ENCODE data around the gene CPLX4.

CPLX4 gene, protein sequence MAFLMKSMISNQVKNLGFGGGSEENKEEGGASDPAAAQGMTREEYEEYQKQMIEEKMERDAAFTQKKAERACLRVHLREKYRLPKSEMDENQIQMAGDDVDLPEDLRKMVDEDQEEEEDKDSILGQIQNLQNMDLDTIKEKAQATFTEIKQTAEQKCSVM

DNA sequence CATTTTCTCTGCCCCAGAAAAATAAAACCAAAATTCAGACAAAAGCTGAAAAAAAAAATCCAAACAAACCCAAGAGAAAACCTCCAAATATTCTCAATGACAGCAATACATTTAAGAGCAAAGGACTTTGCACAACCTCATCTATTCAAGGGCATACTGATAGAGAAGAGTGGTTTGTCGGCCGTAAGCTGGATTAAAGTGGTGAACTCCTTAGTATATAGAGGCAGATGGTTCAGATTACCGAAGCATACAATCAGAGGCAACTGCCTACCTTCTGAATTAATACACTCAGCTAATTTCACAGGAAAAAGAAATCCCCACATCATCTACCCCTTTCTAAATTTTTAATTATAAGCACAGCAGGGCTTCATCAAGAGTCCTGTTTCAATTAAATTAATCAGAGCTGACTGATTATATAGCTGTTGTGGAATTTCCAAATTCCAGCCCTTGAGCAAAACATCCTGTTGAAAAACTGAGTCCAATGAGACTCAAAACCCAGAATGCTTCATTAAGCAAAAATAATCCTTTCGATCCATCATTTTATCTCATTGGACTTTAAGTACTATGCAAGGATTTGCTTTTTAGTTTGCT, at the start of gene CPLX4:
Gene CPLX4, minus strand, starts transcription at position 190 of the 591 bp plus-strand sequence. Its CDS starts 187 bp downstream, at position 3.
- FAIRE-seq: no peak

DNA sequence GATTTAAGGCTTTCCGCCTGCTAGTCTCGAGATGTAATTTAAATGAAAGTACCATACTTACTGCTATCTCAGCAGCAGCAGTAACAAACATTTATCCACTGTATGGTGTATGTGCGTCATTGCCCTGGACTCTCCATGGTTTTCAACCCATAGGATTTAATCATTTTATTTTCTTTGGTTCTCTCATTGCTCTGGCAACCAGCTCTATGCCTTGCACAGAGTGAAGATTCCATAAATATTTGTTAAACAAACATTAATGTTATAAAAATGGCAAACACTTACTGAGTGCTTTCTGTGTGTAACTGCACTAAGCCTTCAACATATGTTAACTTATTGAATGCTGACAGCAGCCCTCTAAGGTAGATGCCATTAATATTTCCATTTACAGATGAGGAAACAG, 41.9 kb upstream of the CPLX4 start:
- no peak for FAIRE-seq

DNA sequence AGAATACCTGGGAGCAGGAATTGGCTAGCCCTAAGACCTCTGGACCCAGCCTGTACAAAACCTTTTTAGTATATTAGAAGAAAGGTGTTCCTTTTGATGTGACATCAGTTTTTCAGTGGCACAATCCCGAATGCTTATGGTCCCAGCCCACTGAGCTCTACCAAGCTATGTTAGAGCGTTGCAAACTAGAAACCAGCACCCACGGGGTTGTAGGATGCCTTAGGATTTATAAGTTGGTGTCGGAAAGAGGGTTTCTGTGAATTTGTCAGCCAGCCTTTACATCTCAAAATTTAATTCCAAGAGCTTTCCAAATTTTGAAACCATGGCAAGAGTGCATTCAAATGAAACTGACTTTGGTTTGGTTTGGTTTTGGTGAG, 41.1 kb upstream of the CPLX4 start:
- no peak for FAIRE-seq

DNA sequence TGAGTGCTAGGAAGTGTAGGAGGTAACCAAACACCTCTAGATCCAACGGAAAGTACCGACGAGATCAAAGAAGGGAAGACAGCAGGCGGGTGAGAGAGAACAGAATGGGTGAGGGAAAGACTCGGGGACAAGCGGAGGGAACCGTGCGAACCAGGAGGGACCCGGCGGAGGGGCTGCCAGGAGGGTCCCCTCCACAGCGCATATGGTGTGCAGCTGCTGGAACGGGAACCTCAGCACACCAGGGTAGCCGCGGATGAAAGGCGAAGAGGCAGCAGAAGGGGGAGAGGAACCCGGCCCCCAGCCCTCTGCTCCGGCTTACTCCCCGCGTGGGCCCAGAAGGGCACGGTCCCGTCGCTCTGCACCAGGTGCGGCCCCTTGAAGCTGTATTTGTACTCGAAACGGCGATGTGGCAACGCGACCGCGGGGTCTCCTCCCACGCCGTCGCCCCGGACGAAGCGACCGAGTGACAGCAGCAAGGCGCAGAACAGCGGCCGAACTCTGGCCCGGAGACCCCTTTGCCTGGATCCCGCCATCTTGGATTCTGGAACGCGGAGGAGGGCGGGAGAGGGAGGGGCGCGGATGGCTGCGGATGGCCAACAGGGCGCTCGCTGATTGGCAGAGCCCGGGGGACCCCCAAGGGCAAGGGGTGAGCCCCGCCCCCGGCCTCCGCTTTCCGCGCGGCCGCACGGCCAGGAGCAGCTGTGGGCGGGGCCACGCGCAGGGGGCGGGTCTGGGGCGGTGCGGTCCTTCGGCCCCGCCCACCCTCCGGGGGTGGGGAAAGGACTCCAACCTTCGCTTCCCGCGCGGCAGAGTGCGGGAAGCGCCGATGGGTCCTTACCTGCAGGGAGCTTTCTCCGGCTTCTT, 40.5 kb upstream of the CPLX4 start, which contains the start of gene LMAN1:
Gene LMAN1, minus strand, starts transcription at position 554 of the 864 bp plus-strand sequence. Its CDS starts 21 bp downstream, at position 533.
- no peak for FAIRE-seq

DNA sequence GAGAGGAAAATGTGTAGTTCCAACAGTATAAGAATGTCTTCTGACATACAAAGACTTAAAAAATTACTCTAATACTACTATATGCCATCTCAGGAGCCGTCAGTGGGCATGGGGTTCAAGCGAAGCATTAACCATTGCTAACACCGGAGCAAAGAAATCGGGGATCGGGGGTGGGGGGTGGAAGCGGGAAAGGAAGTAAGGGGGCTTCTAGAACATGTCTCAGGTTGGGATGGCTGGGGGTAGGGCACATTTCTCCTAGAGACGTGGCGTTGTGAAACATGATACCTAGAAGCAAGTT, 39.9 kb upstream of the CPLX4 start:
- no peak for FAIRE-seq

DNA sequence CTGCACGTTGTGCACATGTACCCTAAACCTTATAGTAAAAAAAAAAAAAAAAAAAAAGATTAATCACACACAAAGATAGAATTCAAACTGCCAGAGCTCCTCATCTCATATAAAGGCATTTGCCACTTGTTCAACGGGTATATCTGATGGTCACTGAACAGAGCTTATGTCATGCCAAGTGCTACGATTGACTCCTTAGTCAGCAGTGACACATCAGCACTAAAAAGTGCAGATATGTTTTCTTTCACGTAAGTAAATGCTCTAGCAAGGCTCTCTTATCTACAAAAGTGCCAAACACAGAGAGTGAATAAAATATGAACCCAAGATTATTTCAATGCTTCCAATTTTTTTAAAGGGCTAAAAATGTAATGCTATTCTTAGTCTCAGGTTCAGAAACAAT, 39.5 kb upstream of the CPLX4 start:
- FAIRE-seq: peak; percentile 23

DNA sequence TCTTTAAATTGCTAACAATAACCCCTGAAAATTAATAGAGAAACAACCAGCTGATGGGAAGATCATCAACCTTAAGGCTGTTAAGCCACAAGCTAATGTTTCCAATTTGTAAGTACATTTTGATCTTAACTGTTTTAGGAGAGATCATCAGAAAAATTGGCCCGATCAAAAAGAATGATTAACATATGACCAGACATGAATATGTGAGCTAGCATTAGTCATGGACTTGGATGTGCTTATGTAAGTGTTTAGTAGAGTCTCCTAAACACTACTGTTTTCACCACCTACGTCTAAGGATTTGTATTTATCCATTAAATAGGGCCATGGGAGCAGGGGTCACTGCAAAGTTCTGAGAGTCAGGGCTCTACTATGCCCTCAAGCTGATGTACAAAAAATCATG, 36.3 kb upstream of the CPLX4 start:
- FAIRE-seq: no peak

DNA sequence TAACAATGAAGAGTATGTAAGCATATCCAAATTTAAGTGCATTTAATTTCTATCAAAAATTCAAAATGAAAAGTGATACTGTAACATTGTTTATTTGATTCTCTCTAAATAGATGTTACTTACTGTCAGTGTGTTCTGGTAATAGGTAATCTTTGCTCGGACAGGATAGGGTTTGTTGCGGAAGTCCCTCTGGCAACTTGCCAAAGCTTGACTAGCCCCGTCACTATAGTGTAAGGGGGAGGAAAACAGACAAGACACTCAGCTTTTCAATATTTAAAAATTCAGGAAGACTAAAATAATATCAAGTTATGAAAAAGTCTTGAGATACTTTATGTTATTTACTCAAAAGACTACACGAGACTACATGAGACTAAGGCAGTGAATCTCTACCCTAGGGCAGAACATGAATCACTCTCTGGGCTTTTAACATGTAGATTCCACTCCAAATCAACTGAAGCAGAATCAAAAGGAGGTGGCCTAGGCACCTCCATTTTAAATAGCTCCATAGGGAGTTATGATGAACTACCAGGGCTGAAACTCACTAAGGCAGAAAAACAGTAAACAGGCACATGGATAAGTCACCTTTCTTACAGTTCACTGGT, 34.7 kb upstream of the CPLX4 start:
- FAIRE-seq: no peak

DNA sequence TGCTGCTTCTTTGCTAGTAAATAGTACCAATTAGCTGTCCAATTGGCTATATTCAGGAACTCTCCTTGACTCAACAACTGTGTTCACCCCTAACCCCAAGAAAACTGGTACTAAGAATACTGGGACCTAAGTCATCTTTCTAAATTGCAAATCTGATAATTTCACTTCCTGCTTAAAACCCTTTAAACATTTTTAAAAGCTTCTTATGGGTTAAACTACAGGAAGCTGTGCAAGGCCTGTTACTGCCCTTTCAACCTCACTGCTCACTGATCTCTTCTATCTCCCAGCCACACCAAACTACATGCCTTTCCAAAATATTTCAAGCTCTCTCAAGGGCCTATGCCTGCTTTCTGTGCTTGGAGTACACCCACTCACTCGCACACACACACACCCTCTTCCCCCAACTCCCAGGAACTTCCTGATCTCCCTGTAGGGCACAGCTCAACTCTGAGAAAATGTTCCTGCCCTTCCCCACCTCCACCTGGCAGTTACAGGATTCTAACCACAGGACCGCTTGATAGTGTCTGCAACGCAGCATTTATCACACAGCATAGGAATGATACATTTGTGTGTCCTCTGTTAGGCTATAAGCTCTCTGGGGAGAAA, 33.9 kb upstream of the CPLX4 start:
- FAIRE-seq: no peak

DNA sequence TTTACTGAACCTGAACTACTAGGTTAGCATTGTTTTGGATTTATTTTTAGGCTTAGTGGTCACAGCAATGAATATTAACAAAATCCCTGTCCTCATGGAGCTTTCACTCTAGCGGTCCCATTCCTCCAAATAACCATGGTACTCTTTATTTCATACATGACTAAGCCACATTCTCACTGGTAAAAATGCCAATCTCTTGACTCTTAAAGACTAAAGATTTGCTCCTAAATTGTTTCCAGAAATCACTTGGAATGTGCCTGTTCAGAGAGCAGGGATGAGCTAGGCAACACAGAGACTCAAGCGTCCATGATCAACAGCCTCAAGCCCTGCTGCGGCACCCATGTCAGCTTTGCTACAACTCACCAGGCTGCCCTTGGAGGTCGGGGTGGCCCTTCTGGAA, 27.1 kb upstream of the CPLX4 start:
- FAIRE-seq: no peak

DNA sequence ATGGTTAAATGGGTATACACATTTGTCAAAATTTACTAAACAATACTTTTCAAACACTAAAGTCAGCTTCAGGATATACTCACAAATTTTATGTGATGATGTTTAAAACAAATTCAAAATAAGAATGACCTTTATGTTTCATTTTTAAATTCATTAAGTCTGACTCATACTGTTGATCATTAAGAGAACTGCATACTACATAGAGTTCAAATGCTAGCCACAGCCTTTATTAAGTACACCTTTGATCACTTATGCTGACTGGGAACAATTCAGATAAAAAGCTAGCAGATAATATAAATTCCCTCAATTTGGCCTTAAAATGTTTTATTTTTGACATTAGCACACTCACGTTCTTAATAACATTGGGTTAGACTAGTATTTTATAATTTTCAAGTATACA, 26.5 kb upstream of the CPLX4 start:
- no peak for FAIRE-seq

DNA sequence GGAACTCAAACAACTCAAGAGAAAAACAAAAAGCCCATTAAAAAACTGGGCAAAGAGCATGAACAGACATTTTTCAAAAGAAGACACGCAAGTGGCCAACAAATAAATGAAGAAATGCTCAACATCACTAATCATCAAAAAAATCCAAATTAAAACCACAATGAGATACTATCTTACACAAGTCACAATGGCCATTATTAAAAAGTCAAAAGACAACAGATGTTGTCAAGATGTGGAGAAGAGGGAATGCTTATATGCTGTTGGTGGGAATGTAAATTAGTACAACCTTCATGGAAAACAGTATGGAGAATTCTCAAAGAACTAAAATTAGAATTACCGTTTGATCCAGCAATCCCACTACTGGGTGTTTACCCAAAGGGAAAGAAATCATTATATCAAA, 25.5 kb upstream of the CPLX4 start:
- FAIRE-seq: peak; percentile 21

DNA sequence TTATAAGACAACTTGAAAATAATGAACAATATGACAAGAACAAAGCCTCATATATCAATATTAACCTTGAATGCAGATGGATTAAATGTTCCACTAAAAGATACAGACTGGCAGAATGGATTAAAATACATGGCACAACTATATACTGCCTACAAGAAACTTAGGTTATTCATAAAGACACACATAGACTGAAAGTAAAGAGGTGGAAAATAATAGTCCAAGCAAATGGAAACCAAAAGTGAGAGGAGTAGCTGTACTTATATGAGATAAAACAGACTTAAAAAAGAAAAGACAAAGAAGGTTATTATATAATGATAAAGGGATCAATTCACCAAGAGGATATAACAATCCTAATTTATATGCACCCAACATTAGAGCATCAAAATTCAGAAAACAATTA, 22.4 kb upstream of the CPLX4 start:
- no peak for FAIRE-seq

DNA sequence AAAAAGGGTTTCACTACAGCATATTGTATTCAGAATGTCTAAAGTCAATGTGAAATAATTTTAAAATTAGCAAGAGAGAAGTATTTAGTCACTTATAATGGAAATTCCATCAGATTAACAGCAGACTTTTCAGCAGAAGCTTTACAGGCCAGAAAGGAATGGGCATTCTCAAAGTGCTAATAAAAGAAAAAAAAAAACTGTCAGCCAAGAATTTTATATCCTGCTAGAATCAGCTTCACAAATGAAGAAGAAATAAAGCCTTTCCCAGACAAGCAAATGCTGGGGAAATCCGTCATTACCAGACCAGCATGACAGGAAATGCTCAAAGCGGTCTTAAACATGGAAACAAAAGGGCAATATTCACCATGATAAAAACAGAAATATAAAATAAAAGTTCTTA, 21.9 kb upstream of the CPLX4 start:
- FAIRE-seq: no peak

DNA sequence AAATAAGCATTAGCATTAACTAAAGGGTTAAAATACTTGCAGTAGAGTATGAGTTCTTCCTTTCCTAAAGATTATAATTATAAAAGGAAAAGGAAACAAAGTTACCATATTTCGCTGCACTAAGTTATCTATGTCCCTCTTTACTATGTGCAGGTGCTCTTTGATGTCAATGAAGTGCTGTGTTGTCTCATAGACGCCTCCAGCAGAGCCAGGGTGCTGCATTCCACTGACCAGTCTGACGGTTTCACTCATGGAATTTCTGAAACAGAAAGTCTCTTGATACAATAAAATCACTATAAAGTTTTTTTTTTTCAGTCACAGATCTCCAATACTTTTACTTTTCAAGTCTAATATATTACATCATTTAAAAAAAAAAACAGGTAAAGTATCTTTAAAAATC, 14.5 kb upstream of the CPLX4 start:
- no peak for FAIRE-seq

DNA sequence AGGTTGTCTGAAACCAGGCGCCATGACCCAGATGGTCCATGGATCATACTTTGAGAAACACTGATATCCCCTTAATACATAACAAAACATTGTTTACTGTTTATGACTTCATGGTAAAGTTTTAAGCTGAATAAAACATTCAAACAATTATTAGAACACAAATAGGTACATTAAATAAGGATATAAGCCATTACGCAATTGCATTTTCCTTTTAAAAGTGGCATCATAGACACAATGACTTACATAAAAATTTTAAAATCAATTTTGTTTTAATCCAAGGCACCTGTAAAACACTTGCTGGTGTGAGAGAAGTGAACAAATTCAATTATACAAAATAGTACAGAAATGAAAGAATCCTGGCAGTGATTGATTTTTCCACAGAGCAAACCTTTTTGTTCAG, 10.2 kb upstream of the CPLX4 start:
- FAIRE-seq: no peak

DNA sequence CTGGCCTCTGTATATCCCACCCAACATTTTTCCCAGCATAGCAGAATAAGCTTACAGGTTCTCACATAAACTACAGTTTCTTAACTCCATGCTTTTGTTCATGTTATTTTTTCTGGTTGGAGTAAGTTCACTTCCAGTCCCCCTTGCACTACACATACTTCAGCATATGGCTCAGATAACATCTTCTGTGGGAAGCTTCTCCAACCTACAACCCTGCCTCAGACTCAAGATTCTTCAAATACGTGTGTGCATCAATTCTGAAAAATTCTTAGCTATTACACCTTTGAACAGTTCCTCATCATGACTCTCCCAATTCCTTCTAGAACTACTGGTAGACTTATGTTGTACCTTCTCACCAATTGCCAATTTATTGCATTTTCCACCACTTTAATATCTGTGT, 7.5 kb upstream of the CPLX4 start:
- no peak for FAIRE-seq

DNA sequence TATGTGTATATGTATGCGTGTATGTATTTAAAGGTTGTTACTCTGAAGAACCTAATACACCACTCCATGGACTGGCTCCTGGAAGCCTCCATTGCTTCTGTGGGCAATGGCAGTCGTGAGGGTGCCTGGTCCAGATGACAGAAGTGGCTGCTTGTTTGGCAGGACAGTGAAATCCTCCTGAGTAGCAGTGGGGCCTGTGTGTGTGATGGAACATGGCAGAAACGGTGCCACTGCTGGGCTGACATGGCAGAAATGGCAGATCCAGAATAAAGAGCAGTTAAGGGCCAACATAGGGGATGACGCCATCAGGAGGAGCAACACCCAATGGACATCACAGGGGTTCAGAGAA, 6.1 kb upstream of the CPLX4 start:
- no peak for FAIRE-seq

DNA sequence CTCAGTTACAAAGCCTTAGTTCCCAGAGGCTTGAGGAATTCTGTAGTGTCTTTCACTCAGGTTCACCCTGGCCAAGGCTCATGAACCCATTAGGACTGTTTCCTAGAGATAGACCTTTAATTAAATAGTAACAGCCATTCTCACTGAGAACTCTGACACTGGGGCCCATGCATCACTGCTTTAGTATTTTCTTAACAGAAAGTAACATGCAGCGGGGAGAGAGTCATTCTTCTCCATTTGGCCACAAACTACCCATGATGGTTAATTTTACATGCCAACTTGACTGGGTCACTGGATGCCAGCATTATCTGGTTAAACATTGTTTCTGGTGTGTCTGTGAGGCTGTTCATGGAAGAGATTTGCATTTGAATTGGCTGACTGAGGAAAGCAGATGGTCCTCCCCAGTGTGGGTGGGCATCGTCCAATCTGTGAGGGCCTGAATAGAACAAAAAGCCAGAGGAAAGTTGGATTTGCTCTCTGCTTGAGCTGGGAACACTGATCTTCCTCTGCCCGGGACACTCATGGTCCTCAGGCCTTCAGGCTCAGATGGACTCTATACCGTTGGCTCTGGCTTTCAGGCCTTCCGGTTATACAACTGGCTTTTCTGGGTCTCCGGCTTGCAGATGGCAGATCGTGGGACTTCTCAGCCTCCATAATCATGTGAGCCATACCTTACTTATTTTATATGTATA, 5.6 kb upstream of the CPLX4 start:
- FAIRE-seq: no peak

DNA sequence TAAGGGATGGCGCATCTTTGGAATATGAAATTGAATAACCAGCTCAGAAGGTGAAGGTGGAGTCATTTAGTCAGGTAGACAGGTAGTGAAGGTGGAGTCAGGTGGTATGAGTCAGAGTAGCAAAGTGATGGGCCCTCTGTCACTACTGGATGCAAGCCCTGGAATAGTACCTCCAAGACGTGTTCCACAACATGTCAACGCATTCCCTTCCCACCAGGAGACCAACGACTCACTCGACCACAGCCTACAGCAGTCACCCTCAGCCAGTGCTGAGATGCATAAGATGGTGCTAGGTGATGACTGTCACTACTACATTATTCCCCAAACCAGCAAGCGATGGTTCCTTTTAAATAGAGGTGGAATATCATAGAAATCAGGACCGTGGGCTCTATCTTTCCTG, 6.8 kb downstream of the CPLX4 start:
- no peak for FAIRE-seq

DNA sequence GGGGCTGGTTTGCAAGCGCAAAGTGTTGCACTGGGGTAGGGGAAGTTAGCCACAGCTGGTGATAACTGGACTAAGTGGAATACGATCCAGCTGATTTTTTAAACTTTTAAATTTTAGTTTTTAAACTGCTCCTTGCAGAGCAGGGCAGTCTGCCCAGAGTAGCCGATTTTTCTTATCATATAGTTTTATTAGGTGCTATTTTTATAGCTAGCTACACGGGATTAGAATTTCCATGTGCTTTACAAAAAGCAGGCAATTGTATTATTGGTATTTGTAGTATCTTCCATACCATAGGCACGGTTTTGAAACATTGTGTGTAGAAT, 9.6 kb downstream of the CPLX4 start:
- no peak for FAIRE-seq

DNA sequence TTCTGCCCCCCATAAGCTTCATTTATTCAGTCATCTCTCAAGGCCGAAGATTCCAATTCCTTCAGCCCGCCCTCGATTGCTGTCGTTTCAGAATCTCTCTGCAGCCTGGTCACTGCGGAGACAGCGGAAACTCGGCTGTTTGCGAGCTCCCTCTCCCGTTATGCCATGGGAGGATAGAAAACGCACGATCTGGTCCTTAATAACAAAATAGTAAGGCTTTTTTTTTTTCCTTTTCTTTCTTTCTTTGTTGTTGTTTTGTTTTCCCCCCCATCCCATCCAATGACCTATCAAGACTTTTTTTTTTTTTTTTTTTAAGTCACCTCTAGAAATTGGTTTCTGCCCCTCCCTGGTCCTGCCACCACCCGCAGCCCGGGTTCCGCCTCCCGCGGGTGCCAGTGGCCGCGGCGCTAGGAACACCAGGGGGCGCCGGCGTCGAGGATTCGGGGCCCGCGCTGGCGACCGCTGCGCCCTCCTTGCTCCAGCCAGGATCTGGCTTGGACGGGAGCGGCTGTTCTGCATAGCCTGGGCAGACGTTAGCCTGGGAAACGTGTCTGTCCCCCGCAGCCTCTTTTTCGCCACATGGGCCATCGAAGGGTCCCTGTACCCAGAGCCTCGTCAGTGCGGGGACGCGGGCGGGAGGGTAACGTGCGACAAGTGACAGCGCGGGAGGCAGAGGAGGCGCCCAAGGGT, 10.1 kb downstream of the CPLX4 start:
- no peak for FAIRE-seq

DNA sequence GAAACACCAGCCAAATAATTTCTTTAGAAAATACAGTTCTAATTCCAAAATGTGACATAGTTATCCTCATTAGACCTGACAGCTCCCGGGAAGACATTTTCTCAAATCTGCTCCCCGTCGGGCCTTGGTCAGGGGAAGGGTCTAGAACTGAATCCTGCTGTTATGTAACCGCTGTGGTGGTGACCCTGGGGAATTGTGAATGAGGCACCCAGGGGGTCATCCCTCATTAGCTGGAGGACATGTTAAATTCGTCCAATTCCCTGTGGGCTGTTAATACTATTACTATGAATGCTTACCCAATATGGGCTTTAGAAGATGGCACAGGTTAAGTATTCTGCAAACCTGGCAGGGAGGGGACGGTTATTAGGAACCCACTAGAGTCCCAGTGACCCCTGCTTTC, 11.8 kb downstream of the CPLX4 start:
- FAIRE-seq: no peak
